GM12878 (cell line): ENCODE results near the gene AJM1. TPM values are rescaled to one million over a fixed set of nuclear protein-coding genes. Genes with fewer than 3 reads are reported as not detected.
A peak's percentile ranks its signal among the peaks of the same experiment; 100 is the strongest.

Experiments
- ATAC-seq: fragments of 200-7000 bp; cut with Tn5 transposase; 3 replicates; pipeline ENCODE4 v1.9.1; 2020; ENCODE audit warnings: mild to moderate bottlenecking, moderate library complexity
- BruUV-seq: library from RNA; stranded (reverse); fragments of 400-500 nt; replicated peaks from 2 replicates; lab custom pipeline; 2021; lab: Mats Ljungman, UMichigan
- CTCF ChIA-PET: fragments of 300-600 bp; sonication (Branson Sonifier 250); formaldehyde crosslinking; extraction: SDS; loops from one replicate; lab custom pipeline; 2021; ENCODE audit warnings: inconsistent platforms; lab: Yijun Ruan, JAX
- POLR2A ChIA-PET: fragments of 350-600 bp; formaldehyde crosslinking; extraction: SDS; loops from one replicate; lab custom pipeline; 2021; ENCODE audit warnings: inconsistent platforms; lab: Charles Lee
- RAD21 ChIA-PET: fragments of 300-600 bp; sonication (Branson Sonifier 250); formaldehyde crosslinking; loops from one replicate; lab custom pipeline; 2023; ENCODE audit warnings: antibody characterized with exemption; ENCODE audit not compliant: unreplicated experiment; lab: Charles Lee
- SMC1A ChIA-PET: fragments of 300-600 bp; sonication (Branson Sonifier 250); formaldehyde crosslinking; loops from one replicate; lab custom pipeline; 2023; ENCODE audit not compliant: unreplicated experiment, uncharacterized antibody; lab: Charles Lee
- DNase-seq: peaks from one replicate; pipeline ENCODE4 v3.0.0-alpha.2; 2011; ENCODE audit warnings: low read depth, low spot score
- FAIRE-seq: peaks from 3 replicates; lab custom pipeline; 2011; peaks lifted over from hg19 to GRCh38; lab: Jason Lieb, UNC
- H2AFZ ChIP-seq: 2 replicates; pipeline ENCODE4 v1.6.0; 2011; ENCODE audit warnings: low read depth, low read length, control low read depth; ENCODE audit not compliant: control insufficient read depth
- H3K27ac ChIP-seq: 2 replicates; pipeline ENCODE4 v1.5.1; 2011; ENCODE audit warnings: control low read depth; ENCODE audit not compliant: control insufficient read depth, insufficient read depth
- H3K27me3 ChIP-seq, 2 experiments: replicated peaks in 1 of 2; 2 replicates each; pipeline versions ENCODE4 v1.6.0 to v1.6.1; 2011; ENCODE audit warnings: low read length in 1 of 2; ENCODE audit not compliant: control insufficient read depth in 2 of 2, insufficient read depth in 2 of 2
- H3K36me3 ChIP-seq, 2 experiments: 2 replicates each; pipeline ENCODE4 v1.5.1; 2011; ENCODE audit warnings: low read length in 1 of 2; ENCODE audit not compliant: control insufficient read depth in 2 of 2, insufficient read depth in 2 of 2
- H3K4me1 ChIP-seq: 2 replicates; pipeline ENCODE4 v1.6.1; 2011; ENCODE audit warnings: mild to moderate bottlenecking, low read length, moderate library complexity, mixed read lengths; ENCODE audit not compliant: control insufficient read depth, insufficient read depth
- H3K4me2 ChIP-seq: 2 replicates; pipeline ENCODE4 v1.6.0; 2011; ENCODE audit warnings: control low read depth; ENCODE audit not compliant: control insufficient read depth, insufficient read depth
- H3K4me3 ChIP-seq: fragments of 200-600 bp; sonication (generic); 2 replicates; pipeline ENCODE4 v1.5.1; 2016
- H3K79me2 ChIP-seq: 2 replicates; pipeline ENCODE4 v1.6.0; 2011; ENCODE audit warnings: low read length; ENCODE audit not compliant: control insufficient read depth, insufficient read depth
- H3K9ac ChIP-seq: 2 replicates; pipeline ENCODE4 v1.8.0; 2011; ENCODE audit warnings: low read length, control low read depth, mixed read lengths; ENCODE audit not compliant: control insufficient read depth, insufficient read depth
- H3K9me3 ChIP-seq: replicated peaks from 3 replicates; pipeline ENCODE4 v1.5.1; 2011; ENCODE audit warnings: mild to moderate bottlenecking, low read length; ENCODE audit not compliant: control insufficient read depth, insufficient read depth
- H4K20me1 ChIP-seq: 2 replicates; pipeline ENCODE4 v1.6.0; 2011; ENCODE audit not compliant: control insufficient read depth, insufficient read depth
- EZH2 ChIP-seq: IDR thresholded peaks from 2 replicates; pipeline ENCODE4 v1.6.1; 2012; ENCODE audit warnings: low read depth, mild to moderate bottlenecking, control low read depth, inconsistent platforms, low read length, borderline replicate concordance; ENCODE audit not compliant: control insufficient read depth
- IKZF1 ChIP-seq: fragments of 450-650 bp; conservative IDR thresholded peaks from 2 replicates; pipeline ENCODE4 v1.6.1; 2017; ENCODE audit warnings: antibody characterized with exemption, mild to moderate bottlenecking
- LARP7 ChIP-seq: fragments of 450-650 bp; IDR thresholded peaks from 2 replicates; pipeline ENCODE4 v1.6.1; 2017; ENCODE audit warnings: mild to moderate bottlenecking
- NBN ChIP-seq: fragments of 450-650 bp; IDR thresholded peaks from 2 replicates; pipeline ENCODE4 v1.6.1; 2016
- NFXL1 ChIP-seq: fragments of 450-650 bp; IDR thresholded peaks from 2 replicates; pipeline ENCODE4 v1.6.1; 2017; ENCODE audit warnings: antibody characterized with exemption, mild to moderate bottlenecking, borderline replicate concordance
- POLR2A ChIP-seq: IDR thresholded peaks from 2 replicates; pipeline ENCODE4 v1.6.1; 2011; ENCODE audit warnings: low read depth, mild to moderate bottlenecking, low read length
- YY1 ChIP-seq: IDR thresholded peaks from 2 replicates; pipeline ENCODE4 v1.6.1; 2011; ENCODE audit warnings: low read depth, mild to moderate bottlenecking, low read length
- WGBS: methylation state at CpG from one replicate; pipeline ENCODE4 v1.1.6; 2016; ENCODE audit warnings: low lambda C conversion rate; ENCODE audit not compliant: insufficient replicate concordance, insufficient coverage; ENCODE audit errors: missing lambda C conversion rate; 5-methylcytosine and 5-hydroxymethylcytosine counted together
- in situ Hi-C: fragments of 300-500 bp; cut with MboI; formaldehyde crosslinking; loops from 9 replicates; pipeline ENCODE4 v1.14.3; 2018; ENCODE audit warnings: mixed read lengths
- intact Hi-C: fragments of 100-400 bp; cut with micrococcal nuclease; formaldehyde crosslinking; loops from one replicate; pipeline ENCODE4 v1.14.2; 2022; ENCODE audit not compliant: unreplicated experiment
- polyA plus RNA-seq, 11 experiments: library from polyadenylated mRNA; depleted of rRNA in 4 of 11; unstranded in 6 of 11; stranded (reverse) in 5 of 11; fragments of >200 nt; fragmentation: Nextera tagmentation in 4 of 11; fragmentation: Illumina TruSeq in 1 of 11; extraction: Ambion mirVana in 4 of 11; extraction: Trizol in 1 of 11; gene quantifications; 1 replicate in 1 of 11; 2 replicates in 10 of 11; pipeline versions ENCODE4 v1.2.1 to v1.2.3, GENCODE V29; 2011 to 2016; ENCODE audit warnings: inconsistent platforms in 2 of 11, missing spikeins in 2 of 11, low read depth in 1 of 11
- total RNA-seq, 4 experiments: library from RNA; depleted of rRNA in 3 of 4; stranded (reverse); fragments of >200 nt in 3 of 4; fragmentation: Illumina TruSeq in 1 of 4; extraction: Trizol in 1 of 4; gene quantifications; 2 replicates each; pipeline versions ENCODE4 v1.2.1 to v1.2.3, GENCODE V29; 2013 to 2021

AJM1 gene
- total and polyA plus RNA-seq, 10 of the 15 experiments (the other 5 are each of a cell fraction or from before 2014, with no cell fraction given): 0.06 to 2.5 (median 1.0) TPM; not detected in 2

- Histone ChIP-seq H2AFZ (peak overlapping the region; percentile 11; the same call in 1 of the 2 replicates), H3K36me3 (peaks cover 4 to 8% of the 10 kb centered on the region in 2 experiments; a peak in 3 of 4 replicates), H3K4me2 (peak overlapping the region; percentile 77), H3K9me3 (peaks cover 4% of the 10 kb centered on the region; the same call in 1 of the 3 replicates), H3K79me2 (peaks cover 10% of the 10 kb centered on the region; the same call in 1 of the 2 replicates), H3K4me1 (peaks cover 13% of the 10 kb centered on the region), H3K9ac (no peak overlapping the region; the same call in 1 of the 2 replicates), H3K27ac (no peak overlapping the region), H3K27me3 (no peaks in the 10 kb centered on the region; a peak in 1 of 4 replicates), H4K20me1 (no peaks in the 10 kb centered on the region; the same call in 1 of the 2 replicates), H3K4me3 (peak overlapping the region; percentile 80; the same call in 1 of the 2 replicates)
- FAIRE-seq: no peak
- intact Hi-C loops (loop anchor here (5.0 kb wide), 2 partner anchors 35 to 190 kb away; no protein-coding TSS in a partner anchor), in situ Hi-C loops (no loop called here)
- WGBS: 48% methylated on average over 45 of the region's 75 CpGs
- BruUV-seq: no TSS peak
- TF ChIP-seq NFXL1: peak; percentile 62; the same call in 1 of the 2 replicates
- peak; percentile 56; the same call in 1 of the 2 replicates for TF ChIP-seq POLR2A
- no peak for TF ChIP-seq NBN
- 0 out of 2 replicates have a peak, but pooled peaks have one; percentile 12 for TF ChIP-seq YY1
- no peak for TF ChIP-seq EZH2
- peak; percentile 80; the same call in 1 of the 2 replicates for TF ChIP-seq IKZF1
- TF ChIP-seq LARP7: 0 out of 2 replicates have a peak, but pooled peaks have one; percentile 4
- RAD21 ChIA-PET: interaction anchor here (1.7 to 1.8 kb wide), 2 partner anchors 34 to 39 kb away, joined by 5 to 7 read pairs; partner anchors contain the start of gene TRAF2
- CTCF ChIA-PET: interaction anchor here (1.4 to 2.2 kb wide), 3 partner anchors 35 to 52 kb away, joined by 4 to 7 read pairs (median 4); partner anchors contain the start of gene TRAF2
- ATAC-seq: no peak
- POLR2A ChIA-PET: interaction anchor here (0.6 to 1.8 kb wide), 3 partner anchors 35 to 273 kb away, joined by 5 to 9 read pairs (median 5); partner anchors contain the start of gene FBXW5
- SMC1A ChIA-PET: no interaction called here
- no peak for DNase-seq
Measured at GRCh38 chr9:136847088-136847825, 5.0 kb downstream of the AJM1 start.
